Tibial artery (tissue), 4 donors: ENCODE results near the gene GUCA2A.

ENCODE experiments used
- DNase-seq, 2 donors: peaks; one replicate each; pipeline ENCODE4 v3.0.0-alpha.2; 2019
- H3K27ac ChIP-seq, 2 donors: fragments of 200-600 bp; sonication (generic) in 1 of 2; 1 replicate in 1 of 2; 2 replicates in 1 of 2; pipeline ENCODE4 v1.5.1; 2018 to 2019; ENCODE audit warnings: mild to moderate bottlenecking in 1 of 2
- H3K27me3 ChIP-seq, 2 donors: fragments of 200-600 bp; sonication (generic) in 1 of 2; one replicate each; pipeline versions ENCODE4 v1.5.1 to v1.6.0; 2016 to 2019
- H3K36me3 ChIP-seq, 3 donors: fragments of 200-600 bp; sonication (generic) in 2 of 3; one replicate each; pipeline ENCODE4 v1.5.1; 2016 to 2019; ENCODE audit warnings: mild to moderate bottlenecking in 2 of 3
- H3K4me1 ChIP-seq, 4 donors: fragments of 200-600 bp; sonication (generic) in 2 of 4; 1 replicate in 3 of 4; 2 replicates in 1 of 4; pipeline ENCODE4 v1.5.1; 2016 to 2019
- H3K4me3 ChIP-seq, 2 donors: fragments of 200-600 bp; sonication (generic) in 1 of 2; 1 replicate in 1 of 2; 2 replicates in 1 of 2; pipeline ENCODE4 v1.5.1; 2018 to 2019; ENCODE audit warnings: mild to moderate bottlenecking in 2 of 2
- H3K9me3 ChIP-seq, 3 donors: fragments of 200-600 bp; sonication (generic) in 1 of 3; one replicate each; pipeline ENCODE4 v1.5.1; 2016 to 2019
- intact Hi-C: fragments of 100-400 bp; cut with DNase I; formaldehyde crosslinking; loops from one replicate; pipeline ENCODE4 v1.15.0; 2023; ENCODE audit warnings: low total_unique reads
- TF ChIP-seq, protein P1 (sequence below), 2 experiments: fragments of 200-600 bp in 1 of 2; fragments of 450-650 bp in 1 of 2; IDR thresholded peaks; one replicate each; pipeline ENCODE4 v1.5.1; 2017 to 2019; ENCODE audit warnings: antibody characterized with exemption in 2 of 2, mild to moderate bottlenecking in 1 of 2, moderate library complexity in 1 of 2

GUCA2A gene

DNA sequence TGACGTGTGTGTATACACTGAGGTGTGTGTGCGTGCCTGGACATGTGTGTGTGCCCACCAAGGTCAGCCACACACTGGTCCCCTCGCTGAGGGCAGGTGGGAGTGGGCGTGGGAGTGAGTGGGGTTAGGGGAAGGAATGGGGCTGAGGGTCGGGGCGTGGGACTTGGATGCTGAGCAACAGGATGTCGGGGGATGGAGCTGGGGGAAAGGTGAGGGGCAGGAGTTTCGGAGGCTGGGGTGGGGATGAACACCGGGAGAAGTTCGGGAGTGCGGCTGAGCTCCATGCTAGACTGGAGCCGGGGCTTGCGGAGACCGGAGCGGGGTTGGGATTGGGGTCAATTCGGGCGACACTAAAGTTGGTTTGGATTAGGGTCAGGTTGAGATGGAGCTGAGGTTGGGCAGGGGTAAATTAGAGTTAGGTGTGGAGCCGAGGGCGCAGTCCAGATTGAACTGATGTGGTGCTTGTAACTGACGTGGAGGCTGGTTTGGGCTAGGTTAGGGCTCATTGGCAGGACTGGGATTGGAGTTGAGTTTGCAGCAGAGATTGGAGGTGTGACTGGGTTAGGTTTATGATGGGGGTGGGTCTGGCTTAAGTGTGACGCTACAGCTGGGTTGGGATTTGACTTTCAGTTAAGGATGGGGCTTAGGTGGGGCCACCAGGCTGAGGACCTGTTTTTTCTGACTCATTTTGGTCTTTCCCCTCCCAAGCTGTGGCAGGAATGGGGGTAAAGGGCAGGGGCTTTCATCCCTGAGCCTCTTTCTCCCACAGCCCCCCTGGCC, 3.3 kb upstream of the GUCA2A start:
- TF ChIP-seq, protein P1, sequence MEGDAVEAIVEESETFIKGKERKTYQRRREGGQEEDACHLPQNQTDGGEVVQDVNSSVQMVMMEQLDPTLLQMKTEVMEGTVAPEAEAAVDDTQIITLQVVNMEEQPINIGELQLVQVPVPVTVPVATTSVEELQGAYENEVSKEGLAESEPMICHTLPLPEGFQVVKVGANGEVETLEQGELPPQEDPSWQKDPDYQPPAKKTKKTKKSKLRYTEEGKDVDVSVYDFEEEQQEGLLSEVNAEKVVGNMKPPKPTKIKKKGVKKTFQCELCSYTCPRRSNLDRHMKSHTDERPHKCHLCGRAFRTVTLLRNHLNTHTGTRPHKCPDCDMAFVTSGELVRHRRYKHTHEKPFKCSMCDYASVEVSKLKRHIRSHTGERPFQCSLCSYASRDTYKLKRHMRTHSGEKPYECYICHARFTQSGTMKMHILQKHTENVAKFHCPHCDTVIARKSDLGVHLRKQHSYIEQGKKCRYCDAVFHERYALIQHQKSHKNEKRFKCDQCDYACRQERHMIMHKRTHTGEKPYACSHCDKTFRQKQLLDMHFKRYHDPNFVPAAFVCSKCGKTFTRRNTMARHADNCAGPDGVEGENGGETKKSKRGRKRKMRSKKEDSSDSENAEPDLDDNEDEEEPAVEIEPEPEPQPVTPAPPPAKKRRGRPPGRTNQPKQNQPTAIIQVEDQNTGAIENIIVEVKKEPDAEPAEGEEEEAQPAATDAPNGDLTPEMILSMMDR (IDR thresholded peaks at IDR 0.05), result no peak
- H3K36me3 ChIP-seq, result no peaks in the 10 kb centered on the region
- DNase-seq, result no peak

DNA sequence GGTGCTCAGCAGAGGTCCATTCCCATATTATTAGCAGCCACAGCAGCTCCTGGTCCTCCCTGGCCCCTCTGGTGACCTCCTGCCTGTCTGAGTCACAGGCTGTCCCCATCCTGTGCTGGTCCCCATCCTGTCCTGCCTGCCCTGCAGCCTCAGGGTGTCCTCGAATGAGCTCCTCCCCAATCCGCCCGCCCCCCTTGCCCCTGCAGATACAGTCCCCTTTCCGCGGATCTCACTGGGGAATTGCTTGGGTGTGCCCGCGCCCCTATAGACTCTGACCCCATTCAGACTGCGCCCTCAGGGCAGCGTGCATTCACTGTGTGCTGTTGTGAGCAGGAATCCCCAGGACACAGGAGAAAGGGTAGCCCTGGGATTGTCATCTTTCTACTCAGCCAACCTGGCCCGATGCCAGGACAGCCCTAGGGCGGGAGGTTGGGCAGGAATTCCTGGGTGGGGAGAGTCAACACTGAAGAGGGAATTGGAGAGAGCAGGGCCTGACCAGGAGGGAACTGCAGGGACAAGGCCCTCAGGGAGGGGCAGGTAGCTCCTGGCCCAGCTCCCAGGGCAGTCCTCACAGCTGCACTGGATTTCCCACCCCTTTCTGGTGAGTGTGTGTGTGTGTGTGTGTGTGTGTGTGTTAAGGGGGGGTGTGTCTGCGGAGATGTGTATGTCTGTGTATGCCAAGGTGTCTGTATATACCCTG, 1.1 kb upstream of the GUCA2A start:
- TF ChIP-seq, protein P1 (IDR thresholded peaks at IDR 0.05), result no peak
- Histone ChIP-seq H3K27me3 (peaks cover 0 to 18% of the 10 kb centered on the region in 2 donors), H3K4me1 (peaks cover 0 to 6% (median 5%) of the 10 kb centered on the region in 4 donors), H3K9me3 (peaks cover 0 to 12% (median 5%) of the 10 kb centered on the region in 3 donors), H3K36me3 (no peaks in the 10 kb centered on the region), H3K27ac (no peak overlapping the region), H3K4me3 (no peak overlapping the region)
- no peak for DNase-seq
- intact Hi-C loops, result no loop called here

More for the DNA sequence above, 3.3 kb upstream of the GUCA2A start:
- peaks cover 0 to 15% of the 10 kb centered on the region in 2 donors for H3K27me3 ChIP-seq
- H3K4me3 ChIP-seq, result no peak overlapping the region
- no peaks in the 10 kb centered on the region for H3K9me3 ChIP-seq
- intact Hi-C loops, result no loop called here
- no peak overlapping the region for H3K27ac ChIP-seq
- H3K4me1 ChIP-seq, result peaks cover 0 to 7% (median 5%) of the 10 kb centered on the region in 4 donors

DNA sequence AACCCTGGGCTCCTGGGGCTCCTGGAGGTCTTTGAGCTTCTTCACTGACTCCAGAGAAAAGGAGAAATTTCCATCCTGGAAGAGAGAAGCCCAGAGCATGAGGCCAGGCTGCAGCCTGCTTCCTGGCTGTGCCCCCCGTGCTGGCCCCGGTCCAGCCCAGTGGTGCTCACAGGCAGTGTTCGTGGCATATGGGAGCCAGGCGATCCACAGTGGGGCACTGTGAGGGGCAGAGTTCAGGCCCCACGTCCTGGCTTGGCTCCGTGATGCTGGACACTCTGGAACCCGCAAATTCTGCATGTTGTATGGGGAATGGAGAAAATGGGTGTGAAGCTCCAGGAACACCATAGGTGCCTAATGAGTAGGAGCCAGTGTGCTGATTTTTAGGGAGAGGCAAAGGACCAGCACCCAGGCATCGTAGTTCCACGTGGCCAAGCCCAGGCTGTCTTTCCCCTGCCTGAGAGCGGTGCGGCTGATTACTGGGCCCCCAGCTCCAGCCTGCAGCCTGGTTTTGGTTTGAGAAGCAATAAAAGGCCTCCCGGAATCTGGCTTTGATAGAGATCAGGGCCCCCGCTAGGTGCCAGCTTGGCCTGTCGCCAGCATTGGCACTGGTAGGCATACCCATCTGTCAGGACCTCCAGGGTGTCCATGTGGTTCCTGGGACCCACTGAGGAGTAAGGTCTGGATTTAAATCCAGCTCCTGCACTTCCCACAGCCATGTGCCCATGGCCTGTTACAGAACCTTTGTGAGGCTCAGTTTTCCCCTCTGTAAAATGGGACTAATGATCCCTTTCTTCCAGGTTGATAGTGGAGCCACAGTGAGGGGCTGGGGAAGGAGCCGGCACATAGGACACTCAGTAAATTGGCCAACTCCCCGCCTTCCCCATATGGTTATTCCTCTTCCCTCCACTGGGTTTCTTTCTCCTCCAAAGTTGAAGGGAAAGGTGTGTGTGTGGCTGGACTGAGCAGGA, 725 bp downstream of the GUCA2A start:
- Histone ChIP-seq H3K27ac (no peak overlapping the region), H3K4me3 (no peak overlapping the region), H3K9me3 (peaks cover 0 to 12% (median 8%) of the 10 kb centered on the region in 3 donors), H3K36me3 (no peaks in the 10 kb centered on the region), H3K27me3 (peaks cover 0 to 18% of the 10 kb centered on the region in 2 donors), H3K4me1 (peaks cover 0 to 6% (median 5%) of the 10 kb centered on the region in 4 donors)
- TF ChIP-seq, protein P1 (IDR thresholded peaks at IDR 0.05), result no peak
- DNase-seq, result no peak
- intact Hi-C loops, result no loop called here

DNA sequence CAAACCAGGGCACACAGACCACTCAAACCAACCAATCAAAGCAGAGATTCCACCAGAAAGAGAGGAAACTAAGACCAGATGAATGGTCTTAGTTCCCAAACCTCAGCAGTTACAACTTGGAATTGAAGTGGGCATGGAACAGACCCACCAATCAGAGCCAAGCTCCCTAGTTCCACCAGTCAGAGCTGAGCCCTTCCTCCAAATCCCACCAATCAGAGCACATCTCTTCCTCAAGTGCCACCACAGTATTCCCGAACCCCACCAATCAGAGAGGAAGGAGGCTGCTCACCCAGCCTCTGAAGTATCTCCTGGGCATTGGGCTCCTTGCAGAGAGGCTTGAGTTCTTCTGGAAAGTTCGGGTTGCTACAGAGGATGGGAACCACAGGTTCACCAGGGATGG, 1.4 kb downstream of the GUCA2A start:
- Histone ChIP-seq H3K27me3 (peaks cover 0 to 11% of the 10 kb centered on the region in 2 donors), H3K27ac (no peak overlapping the region), H3K9me3 (peaks cover 0 to 12% (median 8%) of the 10 kb centered on the region in 3 donors), H3K4me3 (no peak overlapping the region), H3K36me3 (no peaks in the 10 kb centered on the region), H3K4me1 (peaks cover 0 to 6% (median 5%) of the 10 kb centered on the region in 4 donors)
- intact Hi-C loops, result no loop called here
- TF ChIP-seq, protein P1 (IDR thresholded peaks at IDR 0.05), result no peak
- DNase-seq, result no peak

DNA sequence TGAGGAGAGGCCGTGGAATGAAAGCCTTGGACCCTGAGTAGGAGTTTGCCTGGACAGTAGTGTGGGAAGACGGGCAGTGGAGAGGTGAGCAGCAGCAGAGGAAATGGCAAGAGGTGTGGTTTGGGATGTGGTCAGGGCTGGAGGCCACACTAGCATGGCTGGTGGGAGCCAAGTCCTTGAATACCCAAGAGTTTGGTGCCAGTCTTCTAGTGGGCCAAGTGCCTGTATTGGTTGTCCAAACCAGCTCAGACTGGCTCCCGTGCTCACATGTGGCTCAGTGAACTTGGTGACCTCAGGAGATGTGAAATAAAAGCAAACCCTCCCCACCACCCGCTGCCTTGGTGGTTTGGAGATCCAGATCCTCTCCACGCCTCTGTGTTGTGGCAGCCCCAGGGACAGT, 2.4 kb downstream of the GUCA2A start:
- intact Hi-C loops, result no loop called here
- Histone ChIP-seq H3K9me3 (peaks cover 0 to 12% (median 8%) of the 10 kb centered on the region in 3 donors), H3K27me3 (peaks cover 0 to 10% of the 10 kb centered on the region in 2 donors), H3K27ac (no peak overlapping the region), H3K4me3 (no peak overlapping the region), H3K4me1 (peaks cover 0 to 6% (median 5%) of the 10 kb centered on the region in 4 donors), H3K36me3 (no peaks in the 10 kb centered on the region)
- DNase-seq, result no peak
- TF ChIP-seq, protein P1 (IDR thresholded peaks at IDR 0.05), result no peak
